ENCODE data around the gene PAH. TPM values are rescaled to one million over a fixed set of nuclear protein-coding genes. Genes with fewer than 3 reads are reported as not detected.

The PAH gene
- total and polyA plus RNA-seq, 2 of the 13 experiments (the other 11 are each of a cell fraction or from before 2014, with no cell fraction given), result 192 to 451 TPM

- no peak for TF ChIP-seq GLMP (CRISPR knock-in tag; IDR thresholded peaks at IDR 0.05; ENCODE audit: borderline replicate concordance)
- no peak for TF ChIP-seq MTA3 (CRISPR knock-in tag; IDR thresholded peaks at IDR 0.05)
- TF ChIP-seq ATRX (CRISPR knock-in tag; IDR thresholded peaks at IDR 0.05; ENCODE audit: borderline replicate concordance), result no peak
- TF ChIP-seq IRF1 (CRISPR knock-in tag; IDR thresholded peaks at IDR 0.05; ENCODE audit: low read depth), result no peak
- no peak for TF ChIP-seq ZNF446 (CRISPR knock-in tag; IDR thresholded peaks at IDR 0.05)
- TF ChIP-seq U2AF2 (IDR thresholded peaks at IDR 0.05; ENCODE audit: low read depth, low read length), result no peak
- peak; percentile 77; the same call in 1 of the 2 replicates for TF ChIP-seq BRD4 (CRISPR knock-in tag; IDR thresholded peaks at IDR 0.05)
- TF ChIP-seq, protein P1, sequence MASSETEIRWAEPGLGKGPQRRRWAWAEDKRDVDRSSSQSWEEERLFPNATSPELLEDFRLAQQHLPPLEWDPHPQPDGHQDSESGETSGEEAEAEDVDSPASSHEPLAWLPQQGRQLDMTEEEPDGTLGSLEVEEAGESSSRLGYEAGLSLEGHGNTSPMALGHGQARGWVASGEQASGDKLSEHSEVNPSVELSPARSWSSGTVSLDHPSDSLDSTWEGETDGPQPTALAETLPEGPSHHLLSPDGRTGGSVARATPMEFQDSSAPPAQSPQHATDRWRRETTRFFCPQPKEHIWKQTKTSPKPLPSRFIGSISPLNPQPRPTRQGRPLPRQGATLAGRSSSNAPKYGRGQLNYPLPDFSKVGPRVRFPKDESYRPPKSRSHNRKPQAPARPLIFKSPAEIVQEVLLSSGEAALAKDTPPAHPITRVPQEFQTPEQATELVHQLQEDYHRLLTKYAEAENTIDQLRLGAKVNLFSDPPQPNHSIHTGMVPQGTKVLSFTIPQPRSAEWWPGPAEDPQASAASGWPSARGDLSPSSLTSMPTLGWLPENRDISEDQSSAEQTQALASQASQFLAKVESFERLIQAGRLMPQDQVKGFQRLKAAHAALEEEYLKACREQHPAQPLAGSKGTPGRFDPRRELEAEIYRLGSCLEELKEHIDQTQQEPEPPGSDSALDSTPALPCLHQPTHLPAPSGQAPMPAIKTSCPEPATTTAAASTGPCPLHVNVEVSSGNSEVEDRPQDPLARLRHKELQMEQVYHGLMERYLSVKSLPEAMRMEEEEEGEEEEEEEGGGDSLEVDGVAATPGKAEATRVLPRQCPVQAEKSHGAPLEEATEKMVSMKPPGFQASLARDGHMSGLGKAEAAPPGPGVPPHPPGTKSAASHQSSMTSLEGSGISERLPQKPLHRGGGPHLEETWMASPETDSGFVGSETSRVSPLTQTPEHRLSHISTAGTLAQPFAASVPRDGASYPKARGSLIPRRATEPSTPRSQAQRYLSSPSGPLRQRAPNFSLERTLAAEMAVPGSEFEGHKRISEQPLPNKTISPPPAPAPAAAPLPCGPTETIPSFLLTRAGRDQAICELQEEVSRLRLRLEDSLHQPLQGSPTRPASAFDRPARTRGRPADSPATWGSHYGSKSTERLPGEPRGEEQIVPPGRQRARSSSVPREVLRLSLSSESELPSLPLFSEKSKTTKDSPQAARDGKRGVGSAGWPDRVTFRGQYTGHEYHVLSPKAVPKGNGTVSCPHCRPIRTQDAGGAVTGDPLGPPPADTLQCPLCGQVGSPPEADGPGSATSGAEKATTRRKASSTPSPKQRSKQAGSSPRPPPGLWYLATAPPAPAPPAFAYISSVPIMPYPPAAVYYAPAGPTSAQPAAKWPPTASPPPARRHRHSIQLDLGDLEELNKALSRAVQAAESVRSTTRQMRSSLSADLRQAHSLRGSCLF (CRISPR knock-in tag; IDR thresholded peaks at IDR 0.05; ENCODE audit: borderline replicate concordance), result no peak
- peak; percentile 78 for TF ChIP-seq HNF4A (CRISPR knock-in tag; IDR thresholded peaks at IDR 0.05)
- TF ChIP-seq AGO2 (optimal IDR thresholded peaks at IDR 0.05; ENCODE audit: low read depth, low read length), result peak; percentile 89
- TF ChIP-seq ZNF280B (CRISPR knock-in tag; IDR thresholded peaks at IDR 0.05; ENCODE audit: borderline replicate concordance), result no peak
- no peak for TF ChIP-seq LCORL (IDR thresholded peaks at IDR 0.05)
- TF ChIP-seq LCORL (CRISPR knock-in tag; IDR thresholded peaks at IDR 0.05), result peak; percentile 92
- TF ChIP-seq POLR2A (IDR thresholded peaks at IDR 0.05; ENCODE audit: insufficient read depth in 1 of 2, low read depth in 2 of 2, low read length in 2 of 2), result peak; percentile 53 to 58; a peak in 3 of 4 replicates
- TF ChIP-seq ELF1 (CRISPR knock-in tag; IDR thresholded peaks at IDR 0.05), result peak; percentile 49; the same call in 1 of the 2 replicates
- no peak for TF ChIP-seq ZNF234 (CRISPR knock-in tag; conservative IDR thresholded peaks at IDR 0.05)
- no peak for TF ChIP-seq HDAC6 (IDR thresholded peaks at IDR 0.05; ENCODE audit: low read depth, low read length)
- TF ChIP-seq SP140L (CRISPR knock-in tag; IDR thresholded peaks at IDR 0.05; ENCODE audit: borderline replicate concordance), result no peak
- peak; percentile 73; the same call in 1 of the 2 replicates for TF ChIP-seq ZNF713 (CRISPR knock-in tag; IDR thresholded peaks at IDR 0.05)
These were observed 31.8 kb downstream of the PAH start (continued) for GRCh38 chr12:102885043-102885932.

All from HepG2 (cell line).